PFSK-1 (cell line): ENCODE data around the gene HDDC2.

Source experiments
- FOXP2 ChIP-seq: optimal IDR thresholded peaks from 2 replicates; pipeline ENCODE3; 2011; ENCODE audit warnings: borderline replicate concordance, control low read depth, inconsistent platforms; ENCODE audit not compliant: insufficient read depth; ENCODE audit errors: extremely low read length, extremely low read depth
- POLR2AphosphoS5 ChIP-seq: IDR thresholded peaks from 2 replicates; pipeline ENCODE4 v1.6.1; 2012; ENCODE audit warnings: low read depth, mild to moderate bottlenecking, control low read depth, low read length, moderate library complexity
- REST ChIP-seq, 2 experiments: IDR thresholded peaks; 2 replicates each; pipeline versions ENCODE4 v1.6.1 to v1.8.0; 2011 to 2012; ENCODE audit warnings: low read depth in 2 of 2, low read length in 2 of 2, control low read depth in 1 of 2, inconsistent platforms in 1 of 2, mild to moderate bottlenecking in 1 of 2, moderate library complexity in 1 of 2; ENCODE audit not compliant: insufficient read depth in 1 of 2
- SIN3A ChIP-seq: IDR thresholded peaks from 2 replicates; pipeline ENCODE4 v1.6.1; 2012; ENCODE audit warnings: mild to moderate bottlenecking, low read length, moderate library complexity, borderline replicate concordance; ENCODE audit not compliant: insufficient read depth
- TAF1 ChIP-seq: IDR thresholded peaks from 2 replicates; pipeline ENCODE4 v1.6.1; 2012; ENCODE audit warnings: low read length, control low read depth, borderline replicate concordance; ENCODE audit not compliant: insufficient read depth

HDDC2 gene

GRCh38 chr6:125304970-125305660, 3.3 kb upstream of the HDDC2 start:
- no peak for TF ChIP-seq POLR2AphosphoS5
- TF ChIP-seq SIN3A = no peak
- no peak for TF ChIP-seq FOXP2
- TF ChIP-seq REST (IDR thresholded peaks at IDR 0.05; ENCODE audit: insufficient read depth in 1 of 2, low read depth in 2 of 2, low read length in 2 of 2) = no peak
- TF ChIP-seq TAF1 = no peak

GRCh38 chr6:125303512-125303854, 1.7 kb upstream of the HDDC2 start:
- no peak for TF ChIP-seq TAF1

GRCh38 chr6:125302840-125303511, 1.2 kb upstream of the HDDC2 start:
- no peak for TF ChIP-seq TAF1
- TF ChIP-seq POLR2AphosphoS5 = no peak
- TF ChIP-seq SIN3A = no peak
- no peak for TF ChIP-seq FOXP2
- no peak for TF ChIP-seq REST (IDR thresholded peaks at IDR 0.05; ENCODE audit: insufficient read depth in 1 of 2, low read depth in 2 of 2, low read length in 2 of 2)

- TF ChIP-seq TAF1 (no peak), REST (IDR thresholded peaks at IDR 0.05; ENCODE audit: insufficient read depth in 1 of 2, low read depth in 2 of 2, low read length in 2 of 2) (no peak), FOXP2 (no peak), SIN3A (no peak), POLR2AphosphoS5 (no peak)
Observed at GRCh38 chr6:125300992-125301434, 754 bp downstream of the HDDC2 start.

- TF ChIP-seq REST (IDR thresholded peaks at IDR 0.05; ENCODE audit: insufficient read depth in 1 of 2, low read depth in 2 of 2, low read length in 2 of 2) = no peak
- no peak for TF ChIP-seq TAF1
- no peak for TF ChIP-seq POLR2AphosphoS5
- TF ChIP-seq FOXP2 = no peak
- no peak for TF ChIP-seq SIN3A
Observed at GRCh38 chr6:125299257-125299656, 2.5 kb downstream of the HDDC2 start.
